GM12801 (cell line): ENCODE measurements around the gene CACNA2D4.

ENCODE experiments used
- CTCF ChIP-seq: IDR thresholded peaks from one replicate; pipeline ENCODE4 v1.5.1; 2011; ENCODE audit warnings: control low read depth; ENCODE audit not compliant: insufficient read length; ENCODE audit errors: extremely low read depth

CACNA2D4 gene

GRCh38 chr12:1930803-1931597 is 12.5 kb upstream of the CACNA2D4 start:
- TF ChIP-seq CTCF, result no peak

GRCh38 chr12:1929985-1930802 is 11.7 kb upstream of the CACNA2D4 start:
- TF ChIP-seq CTCF, result no peak

GRCh38 chr12:1929241-1929984 is 11.0 kb upstream of the CACNA2D4 start:
- TF ChIP-seq CTCF, result no peak

- TF ChIP-seq CTCF, result no peak
These were observed 10.1 kb upstream of the CACNA2D4 start for GRCh38 chr12:1928439-1929121.

GRCh38 chr12:1927751-1928351 is 9.4 kb upstream of the CACNA2D4 start:
- TF ChIP-seq CTCF, result no peak

GRCh38 chr12:1927051-1927680 is 8.7 kb upstream of the CACNA2D4 start:
- TF ChIP-seq CTCF, result no peak
